GM10266 (cell line): ENCODE data around the gene ATF5.
"Not testable (repeated sequence)": the region's sequence is repeated elsewhere in the genome, so short reads cannot be mapped to it uniquely, and the experiment has no call there.

Source experiments
- DNase-seq: peaks from one replicate; pipeline ENCODE4 v3.0.0; 2012; ENCODE audit errors: extremely low spot score
- CTCF ChIP-seq: IDR thresholded peaks from 2 replicates; pipeline ENCODE4 v1.5.1; 2012; ENCODE audit warnings: mild to moderate bottlenecking, low read depth; ENCODE audit not compliant: control insufficient read depth, insufficient read depth; ENCODE audit errors: missing control alignments

The ATF5 gene

GRCh38 chr19:49932731-49933131 lies 3.7 kb downstream of the ATF5 start:
- no peak for DNase-seq
- TF ChIP-seq CTCF: no peak

DNA sequence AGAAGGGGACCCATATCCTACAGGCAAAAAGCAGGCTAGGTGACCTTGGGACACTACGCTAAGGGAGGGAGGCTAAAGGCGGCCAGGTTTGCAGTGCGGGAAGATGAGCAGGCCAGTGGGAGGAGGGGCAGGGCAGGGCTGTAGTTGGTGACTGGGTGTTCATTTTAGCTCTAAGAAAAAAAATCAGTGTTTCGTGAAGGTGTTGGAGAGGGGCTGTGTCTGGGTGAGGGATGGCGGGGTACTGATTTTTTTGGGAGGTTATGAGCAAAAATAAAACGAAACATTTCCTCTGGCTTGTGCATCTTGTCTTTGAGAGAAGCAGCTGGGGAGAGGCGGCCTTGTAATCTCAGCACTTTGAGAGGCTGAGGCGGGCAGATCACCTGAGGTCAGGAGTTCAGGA lies 4.6 kb downstream of the ATF5 start:
- no peak for DNase-seq
- TF ChIP-seq CTCF: no peak

- DNase-seq: no peak
Observed at GRCh38 chr19:49936549-49936948, 7.5 kb downstream of the ATF5 start.

DNA sequence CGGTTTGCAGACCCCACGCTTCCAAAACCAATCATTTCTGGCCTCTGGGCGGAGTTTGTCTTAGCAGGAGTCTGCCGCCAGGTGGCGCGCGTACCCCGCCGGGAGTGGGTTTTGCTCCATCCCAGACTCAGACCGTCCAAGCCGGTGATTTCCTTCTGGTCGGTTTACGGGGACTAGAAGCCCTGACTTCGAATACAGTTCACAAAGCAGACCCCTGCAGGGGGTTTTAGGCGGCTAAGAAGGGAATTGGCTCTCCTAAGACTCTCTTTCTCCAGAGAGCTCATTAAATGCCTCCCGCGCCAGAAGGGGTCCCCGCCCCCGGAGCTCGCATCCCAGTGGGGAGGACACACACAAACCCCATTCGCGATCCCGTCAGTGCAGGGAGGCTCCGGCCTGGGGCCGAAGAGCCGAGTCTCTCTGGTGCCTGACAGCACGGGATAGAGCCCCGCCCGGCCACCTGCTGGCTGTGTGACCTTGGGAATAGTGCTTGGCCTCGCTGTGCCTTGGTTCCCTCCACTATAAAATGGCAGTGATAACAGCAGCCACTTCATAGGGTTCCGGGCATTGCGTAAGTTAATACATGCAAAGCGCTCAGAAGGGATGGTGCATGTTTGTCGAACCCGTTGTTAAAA lies 8.9 kb downstream of the ATF5 start:
- peak; percentile 74 for DNase-seq
- TF ChIP-seq CTCF: peak; percentile 94

More at GRCh38 chr19:49936549-49936948, 7.5 kb downstream of the ATF5 start:
- TF ChIP-seq CTCF: no peak

DNA sequence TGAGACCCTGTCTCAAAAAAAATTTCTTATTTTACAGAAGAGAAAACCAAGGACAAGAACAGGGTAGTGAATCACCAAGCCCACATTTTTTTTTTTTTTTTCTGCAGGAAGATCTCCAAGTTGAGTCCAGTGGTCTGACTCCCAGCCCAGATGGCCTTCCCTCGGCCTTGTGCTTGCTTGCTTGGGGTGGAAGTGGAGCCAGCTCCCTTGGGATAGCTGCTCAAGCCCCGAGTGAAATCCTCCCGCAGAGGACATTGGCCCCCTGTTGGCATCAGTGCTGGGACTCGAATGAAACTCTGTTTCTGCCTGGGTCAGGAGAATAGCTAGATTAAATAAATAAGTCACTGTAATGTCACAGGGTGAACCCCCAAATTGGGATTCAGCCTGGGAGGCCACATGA lies 9.7 kb downstream of the ATF5 start:
- no peak for DNase-seq
- TF ChIP-seq CTCF: no peak

GRCh38 chr19:49939721-49940481 lies 10.9 kb downstream of the ATF5 start:
- no peak for DNase-seq
- peak; percentile 9 for TF ChIP-seq CTCF

DNA sequence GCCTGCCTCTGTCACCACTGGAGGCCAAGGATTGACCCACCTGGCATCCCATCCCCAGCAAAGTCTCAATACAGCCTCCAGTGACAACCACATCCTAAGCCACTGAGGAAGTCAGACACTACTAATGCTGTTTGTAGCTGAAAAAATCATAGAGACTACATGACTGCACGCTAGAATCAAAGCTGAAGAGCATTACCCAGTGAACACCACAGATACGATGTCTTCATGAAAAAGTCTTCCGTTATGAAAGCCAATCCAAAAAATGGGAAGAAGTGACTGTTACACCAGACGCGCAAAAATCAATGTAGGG lies 11.4 kb downstream of the ATF5 start:
- no peak for DNase-seq

DNA sequence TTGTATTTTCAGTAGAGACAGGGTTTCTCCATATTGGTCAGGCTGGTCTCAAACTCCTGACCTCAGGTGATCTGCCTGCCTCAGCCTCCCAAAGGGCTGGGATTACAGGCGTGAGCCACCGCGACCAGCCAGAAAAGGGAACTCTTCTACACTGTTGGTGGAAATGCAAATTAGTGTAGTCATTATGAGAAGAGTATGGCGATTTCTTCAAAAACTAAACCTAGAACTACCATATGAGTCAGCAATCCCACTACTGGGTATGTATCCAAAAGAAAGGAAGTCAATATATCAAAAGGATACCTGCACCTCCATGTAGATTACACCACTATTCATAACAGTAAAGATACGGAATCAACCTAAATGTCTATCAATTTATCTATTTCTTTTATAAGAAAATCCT lies 15.6 kb downstream of the ATF5 start:
- not testable (repeated sequence) for DNase-seq

More for the DNA sequence above, 11.4 kb downstream of the ATF5 start:
- no peak for TF ChIP-seq CTCF
